ENCODE data around the gene RPL7A. TPM values are rescaled to one million over a fixed set of nuclear protein-coding genes. Genes with fewer than 3 reads are reported as not detected.
A peak's percentile ranks its signal among the peaks of the same experiment; 100 is the strongest.

The RPL7A gene
- total RNA-seq, 1 donor from 2014 or later, result 3,393 TPM

- no peak for DNase-seq (ENCODE audit: low read depth)
- no peak for TF ChIP-seq CTCF (conservative IDR thresholded peaks at IDR 0.05; ENCODE audit: low read depth, low read length)
- no peak overlapping the region for H3K4me3 ChIP-seq (ENCODE audit: low read depth, low read length)
Observed at GRCh38 chr9:133354766-133355165, 6.7 kb downstream of the RPL7A start.

- H3K4me3 ChIP-seq (ENCODE audit: low read depth, low read length), result peak overlapping the region; percentile 68
- DNase-seq (ENCODE audit: low read depth), result no peak
- no peak for TF ChIP-seq CTCF (conservative IDR thresholded peaks at IDR 0.05; ENCODE audit: low read depth, low read length)
Observed at GRCh38 chr9:133355881-133356357, 7.9 kb downstream of the RPL7A start.

GRCh38 chr9:133356391-133357091 is 8.5 kb downstream of the RPL7A start, which contains the start of the genes SURF1 and SURF2:
Gene SURF1 (minus strand): TSS chr9:133356487. CDS start chr9:133356453, 34 bp downstream.
Gene SURF2 (plus strand): TSS chr9:133356550. CDS start chr9:133356593, 43 bp downstream.
- TF ChIP-seq CTCF (conservative IDR thresholded peaks at IDR 0.05; ENCODE audit: low read depth, low read length), result no peak
- DNase-seq (ENCODE audit: low read depth), result no peak
- peak within 1 kb of the TSS; percentile 68 for H3K4me3 ChIP-seq (ENCODE audit: low read depth, low read length)

GRCh38 chr9:133357656-133358055 is 9.6 kb downstream of the RPL7A start:
- no peak for TF ChIP-seq CTCF (conservative IDR thresholded peaks at IDR 0.05; ENCODE audit: low read depth, low read length)

GRCh38 chr9:133359399-133360175 is 11.6 kb downstream of the RPL7A start:
- DNase-seq (ENCODE audit: low read depth), result no peak
- H3K4me3 ChIP-seq (ENCODE audit: low read depth, low read length), result no peak overlapping the region
- peak; percentile 54 for TF ChIP-seq CTCF (conservative IDR thresholded peaks at IDR 0.05; ENCODE audit: low read depth, low read length)

More at GRCh38 chr9:133357656-133358055, 9.6 kb downstream of the RPL7A start:
- H3K4me3 ChIP-seq (ENCODE audit: low read depth, low read length), result peak overlapping the region; percentile 68
- DNase-seq (ENCODE audit: low read depth), result no peak

- no peak for TF ChIP-seq CTCF (conservative IDR thresholded peaks at IDR 0.05; ENCODE audit: low read depth, low read length)
- H3K4me3 ChIP-seq (ENCODE audit: low read depth, low read length), result no peak overlapping the region
- DNase-seq (ENCODE audit: low read depth), result no peak
Observed at GRCh38 chr9:133360400-133361393, 12.7 kb downstream of the RPL7A start.
